Mesenchymal stem cell (in vitro differentiated cells and primary cell): Measurements from ENCODE around the gene VCP.

Source experiments
- DNase-seq: peaks from one replicate; pipeline ENCODE4 v3.0.0-alpha.2; 2013
- H2AFZ ChIP-seq: one replicate; pipeline ENCODE4 v1.6.1; 2013; ENCODE audit warnings: low read depth, mild to moderate bottlenecking, control low read depth, inconsistent platforms, low read length, moderate library complexity
- H2AK5ac ChIP-seq: 2 replicates; pipeline ENCODE4 v1.6.1; 2013; ENCODE audit warnings: low read length, moderate library complexity, mild to moderate bottlenecking, inconsistent platforms; ENCODE audit not compliant: severe bottlenecking
- H2BK120ac ChIP-seq: one replicate; pipeline ENCODE4 v1.6.1; 2013; ENCODE audit warnings: low read depth, mild to moderate bottlenecking, inconsistent platforms, low read length, moderate library complexity
- H2BK12ac ChIP-seq, 2 experiments: one replicate each; pipeline ENCODE4 v1.6.1; 2013; ENCODE audit warnings: inconsistent platforms in 2 of 2, low read length in 2 of 2, mild to moderate bottlenecking in 2 of 2, moderate library complexity in 2 of 2, control low read depth in 1 of 2
- H2BK15ac ChIP-seq: one replicate; pipeline ENCODE4 v1.6.1; 2013; ENCODE audit warnings: mild to moderate bottlenecking, low read depth, inconsistent platforms; ENCODE audit not compliant: poor library complexity, severe bottlenecking
- H2BK5ac ChIP-seq: 2 replicates; pipeline ENCODE4 v1.6.1; 2013; ENCODE audit warnings: low read depth, mild to moderate bottlenecking, low read length, control low read depth, inconsistent platforms; ENCODE audit not compliant: poor library complexity, severe bottlenecking
- H3K14ac ChIP-seq, 2 experiments: one replicate each; pipeline ENCODE4 v1.6.1; 2013; ENCODE audit warnings: inconsistent platforms in 2 of 2, low read length in 2 of 2, control low read depth in 1 of 2, mild to moderate bottlenecking in 1 of 2, moderate library complexity in 1 of 2
- H3K18ac ChIP-seq, 2 experiments: one replicate each; pipeline ENCODE4 v1.6.1; 2013; ENCODE audit warnings: inconsistent platforms in 2 of 2, low read length in 2 of 2, control low read depth in 1 of 2, low read depth in 1 of 2, mild to moderate bottlenecking in 1 of 2
- H3K23ac ChIP-seq, 2 experiments: one replicate each; pipeline ENCODE4 v1.6.1; 2013; ENCODE audit warnings: inconsistent platforms in 2 of 2, low read length in 2 of 2, mild to moderate bottlenecking in 2 of 2, moderate library complexity in 2 of 2, control low read depth in 1 of 2
- H3K27ac ChIP-seq: 2 replicates; pipeline ENCODE4 v1.5.1; 2013; ENCODE audit warnings: mild to moderate bottlenecking, moderate library complexity, low read length, control low read depth, inconsistent platforms; ENCODE audit not compliant: poor library complexity, severe bottlenecking
- H3K27me3 ChIP-seq, 2 experiments: 2 replicates each; pipeline versions ENCODE4 v1.6.1 to v1.7.0; 2013; ENCODE audit warnings: low read length in 2 of 2, mild to moderate bottlenecking in 2 of 2, moderate library complexity in 2 of 2, control low read depth in 1 of 2, inconsistent platforms in 1 of 2; ENCODE audit not compliant: control insufficient read depth in 1 of 2, insufficient read depth in 1 of 2
- H3K36me3 ChIP-seq, 2 experiments: 2 replicates each; pipeline versions ENCODE4 v1.6.1 to v1.7.0; 2013; ENCODE audit warnings: low read length in 2 of 2, control low read depth in 1 of 2, inconsistent platforms in 1 of 2, low read depth in 1 of 2, mild to moderate bottlenecking in 1 of 2; ENCODE audit not compliant: insufficient read depth in 2 of 2, control insufficient read depth in 1 of 2
- H3K4ac ChIP-seq, 2 experiments: one replicate each; pipeline ENCODE4 v1.6.1; 2013; ENCODE audit warnings: inconsistent platforms in 2 of 2, low read length in 2 of 2, mild to moderate bottlenecking in 2 of 2, moderate library complexity in 2 of 2, control low read depth in 1 of 2, low read depth in 1 of 2
- H3K4me1 ChIP-seq: 2 replicates; pipeline ENCODE4 v1.6.1; 2013; ENCODE audit warnings: low read depth, low read length, control low read depth; ENCODE audit not compliant: control insufficient read depth, insufficient read depth
- H3K4me2 ChIP-seq: 2 replicates; pipeline ENCODE4 v1.6.1; 2013; ENCODE audit warnings: low read length, mild to moderate bottlenecking, inconsistent platforms; ENCODE audit not compliant: poor library complexity, severe bottlenecking
- H3K4me3 ChIP-seq, 2 experiments: 2 replicates each; pipeline versions ENCODE4 v1.5.1 to v1.7.0; 2013; ENCODE audit warnings: low read length in 2 of 2, mild to moderate bottlenecking in 2 of 2, control low read depth in 1 of 2, low read depth in 1 of 2; ENCODE audit not compliant: insufficient read depth in 1 of 2
- H3K79me1 ChIP-seq: replicated peaks from 2 replicates; pipeline ENCODE4 v1.6.1; 2013; ENCODE audit warnings: mild to moderate bottlenecking, control low read depth, low read length, inconsistent platforms; ENCODE audit not compliant: poor library complexity, severe bottlenecking
- H3K9ac ChIP-seq: 2 replicates; pipeline ENCODE4 v1.7.0; 2013; ENCODE audit warnings: mild to moderate bottlenecking, low read length, moderate library complexity
- H3K9me3 ChIP-seq: 2 replicates; pipeline ENCODE4 v1.7.0; 2013; ENCODE audit warnings: mild to moderate bottlenecking, low read length; ENCODE audit not compliant: control insufficient read depth
- H4K8ac ChIP-seq: one replicate; pipeline ENCODE4 v1.6.1; 2013; ENCODE audit warnings: inconsistent platforms, mild to moderate bottlenecking, low read length, moderate library complexity
- H4K91ac ChIP-seq: one replicate; pipeline ENCODE4 v1.6.1; 2013; ENCODE audit warnings: mild to moderate bottlenecking, low read length, inconsistent platforms
- WGBS: methylation state at CpG from one replicate; pipeline ENCODE4 v1.1.7; 2013; ENCODE audit warnings: mixed read lengths; 5-methylcytosine and 5-hydroxymethylcytosine counted together

VCP gene

GRCh38 chr9:35102769-35103659 is 30.6 kb upstream of the VCP start, which contains the start of gene STOML2:
TSS of gene STOML2 (minus strand) at chr9:35103131. CDS start at chr9:35103094, 37 bp downstream.
- peak within 1 kb of the TSS; percentile 70 for H4K8ac ChIP-seq
- peak within 1 kb of the TSS; percentile 83 for H3K27ac ChIP-seq
- peak; percentile 98 for DNase-seq
- peak within 1 kb of the TSS; percentile 76 for H3K4me2 ChIP-seq
- peak within 1 kb of the TSS; percentile 74 for H2AFZ ChIP-seq
- no peak within 1 kb of the TSS for H2BK12ac ChIP-seq
- H2BK120ac ChIP-seq = no peak within 1 kb of the TSS
- H2BK15ac ChIP-seq = no peak within 1 kb of the TSS
- peak within 1 kb of the TSS in 1 of 2 experiments; percentile 15 for H3K14ac ChIP-seq
- peak within 1 kb of the TSS; percentile 7 for H2AK5ac ChIP-seq
- H4K91ac ChIP-seq = peak within 1 kb of the TSS; percentile 19
- peaks cover 62 to 74% of the 10 kb centered on the region in 2 experiments for H3K36me3 ChIP-seq
- peak within 1 kb of the TSS; percentile 67 to 80 for H3K18ac ChIP-seq
- H3K79me1 ChIP-seq = peaks cover 50% of the 10 kb centered on the region
- H3K4me3 ChIP-seq = peak within 1 kb of the TSS; percentile 61 to 94
- H2BK5ac ChIP-seq = no peak within 1 kb of the TSS
- H3K4ac ChIP-seq = peak within 1 kb of the TSS; percentile 61 to 95
- H3K9ac ChIP-seq = peak within 1 kb of the TSS; percentile 99
- H3K27me3 ChIP-seq = no peaks in the 10 kb centered on the region
- H3K9me3 ChIP-seq = no peaks in the 10 kb centered on the region
- H3K4me1 ChIP-seq = peaks cover 18% of the 10 kb centered on the region
- WGBS = 2% methylated on average over 48 of the region's 57 CpGs
- no peak within 1 kb of the TSS for H3K23ac ChIP-seq

GRCh38 chr9:35102465-35102768 is 30.0 kb upstream of the VCP start:
- no peak overlapping the region for H2AFZ ChIP-seq
- no peak overlapping the region for H2AK5ac ChIP-seq
- peaks cover 56 to 68% of the 10 kb centered on the region in 2 experiments for H3K36me3 ChIP-seq
- peaks cover 18% of the 10 kb centered on the region for H3K4me1 ChIP-seq
- H3K9me3 ChIP-seq = no peaks in the 10 kb centered on the region
- WGBS = 5% methylated on average over 10 of the region's 10 CpGs
- no peaks in the 10 kb centered on the region for H3K27me3 ChIP-seq
- peak overlapping the region in 1 of 2 experiments; percentile 67 for H3K18ac ChIP-seq
- H3K4ac ChIP-seq = peak overlapping the region; percentile 61 to 95
- no peak overlapping the region for H2BK120ac ChIP-seq
- peaks cover 45% of the 10 kb centered on the region for H3K79me1 ChIP-seq
- peak overlapping the region; percentile 61 to 94 for H3K4me3 ChIP-seq
- H3K23ac ChIP-seq = no peak overlapping the region
- DNase-seq = peak; percentile 62
- H3K14ac ChIP-seq = no peak overlapping the region
- H3K9ac ChIP-seq = peak overlapping the region; percentile 99
- peak overlapping the region; percentile 70 for H4K8ac ChIP-seq
- H4K91ac ChIP-seq = peak overlapping the region; percentile 19
- no peak overlapping the region for H2BK12ac ChIP-seq
- no peak overlapping the region for H2BK5ac ChIP-seq
- H2BK15ac ChIP-seq = no peak overlapping the region
- peak overlapping the region; percentile 76 for H3K4me2 ChIP-seq
- H3K27ac ChIP-seq = peak overlapping the region; percentile 83

GRCh38 chr9:35097573-35097972 is 25.1 kb upstream of the VCP start:
- 90% methylated on average over 3 of the region's 3 CpGs for WGBS
- no peaks in the 10 kb centered on the region for H3K27me3 ChIP-seq
- no peak overlapping the region for H3K4me3 ChIP-seq

More at GRCh38 chr9:35097573-35097972, 25.1 kb upstream of the VCP start:
- H3K18ac ChIP-seq = no peak overlapping the region
- H3K9ac ChIP-seq = no peak overlapping the region
- DNase-seq = no peak
- H4K8ac ChIP-seq = no peak overlapping the region
- H3K14ac ChIP-seq = no peak overlapping the region
- H3K27ac ChIP-seq = no peak overlapping the region
- no peak overlapping the region for H2BK120ac ChIP-seq
- H4K91ac ChIP-seq = no peak overlapping the region
- no peak overlapping the region for H3K4ac ChIP-seq
- H2AK5ac ChIP-seq = no peak overlapping the region
- peaks cover 41 to 53% of the 10 kb centered on the region in 2 experiments for H3K36me3 ChIP-seq
- H2BK15ac ChIP-seq = no peak overlapping the region
- H2BK12ac ChIP-seq = no peak overlapping the region
- H3K9me3 ChIP-seq = no peaks in the 10 kb centered on the region
- peaks cover 44% of the 10 kb centered on the region for H3K79me1 ChIP-seq
- no peak overlapping the region for H3K4me2 ChIP-seq
- no peak overlapping the region for H2BK5ac ChIP-seq
- H2AFZ ChIP-seq = no peak overlapping the region
- H3K4me1 ChIP-seq = peaks cover 18% of the 10 kb centered on the region
- no peak overlapping the region for H3K23ac ChIP-seq
